MM.1S (cell line): Measurements from ENCODE around the gene SMIM29.

Experiments
- CTCF ChIP-seq: fragments of 300-600 bp; sonication (generic); IDR thresholded peaks from 2 replicates; pipeline ENCODE4 v1.5.1; 2016; ENCODE audit warnings: antibody characterized with exemption, low read length, mixed read lengths
- EZH2 ChIP-seq: fragments of 300-600 bp; sonication (generic); optimal IDR thresholded peaks from 2 replicates; pipeline ENCODE3; 2017; ENCODE audit warnings: low read depth, mild to moderate bottlenecking, antibody characterized with exemption, low read length, mixed read lengths
- EZH2phosphoT487 ChIP-seq: fragments of 300-600 bp; sonication (generic); IDR thresholded peaks from 2 replicates; pipeline ENCODE4 v1.6.1; 2018; ENCODE audit warnings: antibody characterized with exemption, low read length

GRCh38 chr6:34292954-34293353, 44.1 kb upstream of the SMIM29 start:
- TF ChIP-seq CTCF (no peak), EZH2 (no peak), EZH2phosphoT487 (no peak)
